H1 (cell line): ENCODE measurements around the gene OBP2B. TPM values are rescaled to one million over a fixed set of nuclear protein-coding genes. Genes with fewer than 3 reads are reported as not detected.

Experiments
- CTCF ChIA-PET: fragments of 300-600 bp; sonication (Branson Sonifier 250); formaldehyde crosslinking; loops from one replicate; lab custom pipeline; 2021; ENCODE audit not compliant: partially characterized antibody; lab: Charles Lee
- POLR2A ChIA-PET: fragments of 300-600 bp; sonication (Branson Sonifier 250); formaldehyde crosslinking; loops from one replicate; lab custom pipeline; 2021; ENCODE audit warnings: inconsistent platforms; ENCODE audit not compliant: partially characterized antibody; lab: Charles Lee
- DNase-seq, 2 experiments: peaks; one replicate each; pipeline versions ENCODE4 v3.0.0 to v3.0.0-alpha.2; 2010 to 2022; ENCODE audit warnings: low spot score in 2 of 2, low read depth in 1 of 2, mixed read lengths in 1 of 2
- FAIRE-seq: peaks from 2 replicates; lab custom pipeline; 2011; peaks lifted over from hg19 to GRCh38; lab: Jason Lieb, UNC
- H2AFZ ChIP-seq: 2 replicates; pipeline ENCODE4 v1.8.1; 2012; ENCODE audit warnings: low read length, inconsistent platforms
- H2AK5ac ChIP-seq: 2 replicates; pipeline ENCODE4 v1.6.1; 2013; ENCODE audit warnings: low read depth, low read length
- H2BK120ac ChIP-seq: replicated peaks from 2 replicates; pipeline ENCODE3; 2013; ENCODE audit warnings: low read depth, low read length, inconsistent platforms
- H2BK12ac ChIP-seq: 2 replicates; pipeline ENCODE4 v1.6.1; 2013; ENCODE audit warnings: low read depth, low read length
- H2BK15ac ChIP-seq: 2 replicates; pipeline ENCODE4 v1.6.1; 2013; ENCODE audit warnings: low read length
- H2BK20ac ChIP-seq: 2 replicates; pipeline ENCODE4 v1.6.1; 2013; ENCODE audit warnings: low read length
- H2BK5ac ChIP-seq: 2 replicates; pipeline ENCODE4 v1.6.1; 2013; ENCODE audit warnings: low read depth, low read length
- H3K14ac ChIP-seq: 2 replicates; pipeline ENCODE4 v1.6.1; 2013; ENCODE audit warnings: inconsistent platforms; ENCODE audit not compliant: insufficient read length
- H3K18ac ChIP-seq: 2 replicates; pipeline ENCODE4 v1.6.1; 2013; ENCODE audit warnings: low read length; ENCODE audit errors: extremely low read depth
- H3K23ac ChIP-seq: 2 replicates; pipeline ENCODE4 v1.6.1; 2013; ENCODE audit warnings: inconsistent platforms; ENCODE audit not compliant: insufficient read length
- H3K23me2 ChIP-seq: 2 replicates; pipeline ENCODE4 v1.6.1; 2013; ENCODE audit warnings: low read depth, low read length
- H3K27ac ChIP-seq: 2 replicates; pipeline ENCODE4 v1.6.1; 2011; ENCODE audit warnings: low read depth, low read length, inconsistent platforms
- H3K27me3 ChIP-seq, 4 experiments: replicated peaks in 1 of 4; 1 replicate in 1 of 4; 2 replicates in 3 of 4; pipeline versions ENCODE4 v1.6.1 to v1.8.1; 2011 to 2013; ENCODE audit warnings: low read length in 3 of 4, mild to moderate bottlenecking in 3 of 4, inconsistent platforms in 2 of 4, mixed read lengths in 2 of 4, moderate library complexity in 1 of 4; ENCODE audit not compliant: control insufficient read depth in 3 of 4, insufficient read depth in 3 of 4; ENCODE audit errors: extremely low read depth in 1 of 4
- H3K36me3 ChIP-seq, 4 experiments: 2 replicates each; pipeline versions ENCODE4 v1.6.1 to v1.8.1; 2011 to 2013; ENCODE audit warnings: mild to moderate bottlenecking in 4 of 4, low read length in 3 of 4, moderate library complexity in 2 of 4, control low read depth in 1 of 4, inconsistent platforms in 1 of 4; ENCODE audit not compliant: insufficient read depth in 4 of 4, control insufficient read depth in 2 of 4
- H3K4ac ChIP-seq: replicated peaks from 2 replicates; pipeline ENCODE3; 2013; ENCODE audit warnings: low read length, low read depth, mixed read lengths, inconsistent platforms; ENCODE audit not compliant: insufficient read length
- H3K4me1 ChIP-seq, 4 experiments: replicated peaks in 1 of 4; 1 replicate in 1 of 4; 2 replicates in 3 of 4; pipeline versions ENCODE4 v1.6.1 to v1.8.1; 2011 to 2013; ENCODE audit warnings: low read length in 3 of 4, inconsistent platforms in 2 of 4, mixed read lengths in 1 of 4; ENCODE audit not compliant: insufficient read depth in 4 of 4, control insufficient read depth in 3 of 4
- H3K4me2 ChIP-seq, 2 experiments: 2 replicates each; pipeline versions ENCODE4 v1.6.1 to v1.8.1; 2011 to 2013; ENCODE audit warnings: low read depth in 2 of 2, low read length in 2 of 2, control low read depth in 1 of 2, inconsistent platforms in 1 of 2, mild to moderate bottlenecking in 1 of 2; ENCODE audit not compliant: insufficient read depth in 1 of 2
- H3K4me3 ChIP-seq, 4 experiments: fragments of 200-600, 300-600 bp in 1 of 4; sonication (generic), shearing (Covaris generic), sonication (Bioruptor Twin) in 1 of 4; 2 replicates each; pipeline versions ENCODE4 v1.5.1 to v1.8.1; 2011 to 2016; ENCODE audit warnings: low read length in 4 of 4, low read depth in 3 of 4, control low read depth in 2 of 4, inconsistent platforms in 2 of 4, mild to moderate bottlenecking in 2 of 4, mixed read lengths in 1 of 4, moderate library complexity in 1 of 4; ENCODE audit not compliant: insufficient read depth in 2 of 4; ENCODE audit errors: extremely low read depth in 1 of 4
- H3K56ac ChIP-seq: replicated peaks from 2 replicates; pipeline ENCODE3; 2013; ENCODE audit warnings: low read depth, mild to moderate bottlenecking, mixed read lengths, low read length, inconsistent platforms; ENCODE audit not compliant: insufficient read length
- H3K79me1 ChIP-seq: 2 replicates; pipeline ENCODE4 v1.6.1; 2013; ENCODE audit warnings: low read depth, low read length, control low read depth
- H3K79me2 ChIP-seq, 2 experiments: 2 replicates each; pipeline versions ENCODE4 v1.6.1 to v1.8.1; 2012 to 2013; ENCODE audit warnings: low read length in 2 of 2, mild to moderate bottlenecking in 2 of 2, inconsistent platforms in 1 of 2; ENCODE audit not compliant: insufficient read depth in 2 of 2, control insufficient read depth in 1 of 2
- H3K9ac ChIP-seq, 4 experiments: replicated peaks in 1 of 4; 1 replicate in 1 of 4; 2 replicates in 3 of 4; pipeline versions ENCODE4 v1.6.1 to v1.8.1; 2011 to 2013; ENCODE audit warnings: low read depth in 3 of 4, low read length in 3 of 4, control low read depth in 2 of 4, mild to moderate bottlenecking in 2 of 4, moderate library complexity in 2 of 4, inconsistent platforms in 1 of 4; ENCODE audit errors: extremely low read depth in 1 of 4
- H3K9me3 ChIP-seq, 2 experiments: 2 replicates each; pipeline versions ENCODE4 v1.6.1 to v1.8.1; 2012 to 2013; ENCODE audit warnings: mild to moderate bottlenecking in 2 of 2, moderate library complexity in 2 of 2, control low read depth in 1 of 2, inconsistent platforms in 1 of 2, low read depth in 1 of 2, low read length in 1 of 2, mixed read lengths in 1 of 2; ENCODE audit not compliant: insufficient read depth in 2 of 2
- H4K20me1 ChIP-seq, 2 experiments: replicated peaks in 1 of 2; 2 replicates each; pipeline versions ENCODE3 to v1.8.1; 2011 to 2013; ENCODE audit warnings: inconsistent platforms in 2 of 2, low read length in 2 of 2, mild to moderate bottlenecking in 1 of 2; ENCODE audit not compliant: insufficient read depth in 2 of 2, control insufficient read depth in 1 of 2
- H4K5ac ChIP-seq: 2 replicates; pipeline ENCODE4 v1.6.1; 2013; ENCODE audit warnings: low read length, low read depth, mixed read lengths, inconsistent platforms; ENCODE audit not compliant: insufficient read length
- H4K8ac ChIP-seq: 2 replicates; pipeline ENCODE4 v1.8.0; 2013; ENCODE audit warnings: mild to moderate bottlenecking, moderate library complexity, low read length, inconsistent platforms; ENCODE audit not compliant: insufficient read depth; ENCODE audit errors: extremely low read depth
- H4K91ac ChIP-seq: replicated peaks from 2 replicates; pipeline ENCODE3; 2013; ENCODE audit warnings: low read length, mixed read lengths, inconsistent platforms; ENCODE audit not compliant: insufficient read length
- POLR2AphosphoS5 ChIP-seq: IDR thresholded peaks from 2 replicates; pipeline ENCODE4 v1.6.1; 2011; ENCODE audit warnings: low read depth, low read length
- YY1 ChIP-seq: IDR thresholded peaks from 2 replicates; pipeline ENCODE4 v1.6.1; 2011; ENCODE audit warnings: low read depth, mild to moderate bottlenecking, low read length
- WGBS, 2 experiments: shearing (Covaris generic) in 1 of 2; methylation state at CpG; one replicate each; pipeline versions ENCODE4 v1.1.6 to v1.1.7; 2013 to 2015; ENCODE audit warnings: low lambda C conversion rate in 2 of 2, mixed read lengths in 2 of 2, inconsistent platforms in 1 of 2, low coverage in 1 of 2, missing lambda C conversion rate in 1 of 2; ENCODE audit not compliant: insufficient replicate concordance in 2 of 2, insufficient coverage in 1 of 2, insufficient read length in 1 of 2; ENCODE audit errors: extremely low coverage in 1 of 2, missing lambda C conversion rate in 1 of 2; 5-methylcytosine and 5-hydroxymethylcytosine counted together
- polyA plus RNA-seq, 7 experiments: library from polyadenylated mRNA; depleted of rRNA in 3 of 7; stranded (reverse) in 5 of 7; unstranded in 2 of 7; fragments of >200 nt in 5 of 7; fragments of 200-250 nt in 2 of 7; gene quantifications; 1 replicate in 5 of 7; 2 replicates in 1 of 7; 4 replicates in 1 of 7; pipeline versions ENCODE4 v1.2.1 to v1.2.3, GENCODE V29; 2011 to 2013; ENCODE audit warnings: missing spikeins in 2 of 7, mixed read lengths in 2 of 7
- total RNA-seq: library from RNA; stranded (reverse); fragmentation: NEBNext Ultra II Directional; extraction: Animal tissue kit (Norgen Biotek cat#: 25700); gene quantifications from 2 replicates; pipeline ENCODE4 v1.2.1, GENCODE V29; 2021

The OBP2B gene
- total and polyA plus RNA-seq, 2 of the 8 experiments (the other 6 are each of a cell fraction or from before 2014, with no cell fraction given) = not detected

DNA sequence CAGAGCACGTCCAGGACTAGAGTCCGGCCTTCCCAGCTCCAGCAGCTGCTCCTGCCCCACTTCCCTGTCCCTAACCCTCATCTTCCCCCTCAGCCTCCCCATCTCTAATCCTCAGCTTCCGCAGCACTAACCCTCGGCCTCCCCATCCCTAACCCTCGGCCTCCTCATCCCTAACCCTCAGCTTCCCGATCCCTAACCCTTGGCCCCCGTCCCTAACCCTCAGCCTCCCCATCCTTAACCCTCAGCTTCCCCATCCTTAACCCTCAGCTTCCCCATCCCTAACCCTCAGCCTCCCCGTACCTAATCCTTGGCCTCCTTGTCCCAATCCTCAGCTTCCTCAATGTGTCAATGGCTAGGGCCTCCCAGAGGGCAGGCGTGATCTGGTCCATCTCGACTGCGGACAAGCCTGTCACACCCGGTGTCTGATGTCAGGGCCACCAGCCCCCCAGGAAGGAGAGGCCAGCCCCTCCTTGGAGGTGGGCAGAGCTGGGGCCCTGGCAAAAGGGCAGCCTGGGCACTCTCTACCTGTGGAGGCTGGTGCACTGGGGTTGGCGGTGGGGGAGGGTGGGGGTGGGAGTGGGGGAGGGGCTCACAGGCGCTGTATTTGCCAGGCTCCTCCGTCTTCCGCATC, 1.4 kb downstream of the OBP2B start:
- Histone ChIP-seq H3K4me1 (no peaks in the 10 kb centered on the region), H4K8ac (no peak overlapping the region), H3K36me3 (no peaks in the 10 kb centered on the region), H3K14ac (no peak overlapping the region), H2BK5ac (no peak overlapping the region), H3K56ac (no peak overlapping the region), H3K9me3 (no peaks in the 10 kb centered on the region), H3K18ac (no peak overlapping the region), H3K23me2 (no peaks in the 10 kb centered on the region; the same call in 1 of the 2 replicates), H3K23ac (no peak overlapping the region), H2AK5ac (no peak overlapping the region), H3K4me2 (no peak overlapping the region), H4K20me1 (no peaks in the 10 kb centered on the region), H2BK120ac (no peak overlapping the region), H3K4ac (no peak overlapping the region), H3K4me3 (no peak overlapping the region), H2BK20ac (no peak overlapping the region), H3K79me2 (no peaks in the 10 kb centered on the region), H3K79me1 (no peaks in the 10 kb centered on the region), H3K27ac (no peak overlapping the region), H3K9ac (no peak overlapping the region), H2BK12ac (no peak overlapping the region), H2BK15ac (no peak overlapping the region), H3K27me3 (peaks cover 10 to 55% (median 38%) of the 10 kb centered on the region in 4 experiments), H2AFZ (no peak overlapping the region), H4K91ac (no peak overlapping the region), H4K5ac (no peak overlapping the region)
- 73% methylated on average over 9 of the region's 16 CpGs; no CpG with 5 or more reads in 1 of the 2 experiments for WGBS, 2 experiments
- DNase-seq = no peak
- ChIA-PET CTCF (interaction anchor here (1.0 to 2.3 kb wide), 5 partner anchors 11 to 148 kb away, joined by 3 to 20 read pairs (median 3); no protein-coding TSS in a partner anchor), POLR2A (interaction anchor here (1.2 kb wide), 1 partner anchor 139 kb away, joined by 3 read pairs; no protein-coding TSS in a partner anchor)
- FAIRE-seq = no peak
- peak; percentile 48; the same call in 1 of the 2 replicates for TF ChIP-seq POLR2AphosphoS5
- TF ChIP-seq YY1 = no peak
